Stimulated activated CD8-positive, alpha-beta memory T cell treated with anti-CD3 and anti-CD28 coated beads, Interleukin-15, amount 100 ng/mL, for 1 hour (primary cell): ENCODE data around the gene CRPPA.

Experiments
- DNase-seq: peaks from one replicate; pipeline ENCODE4 v3.0.0-alpha.2; 2020; ENCODE audit warnings: low read depth

CRPPA gene

DNA sequence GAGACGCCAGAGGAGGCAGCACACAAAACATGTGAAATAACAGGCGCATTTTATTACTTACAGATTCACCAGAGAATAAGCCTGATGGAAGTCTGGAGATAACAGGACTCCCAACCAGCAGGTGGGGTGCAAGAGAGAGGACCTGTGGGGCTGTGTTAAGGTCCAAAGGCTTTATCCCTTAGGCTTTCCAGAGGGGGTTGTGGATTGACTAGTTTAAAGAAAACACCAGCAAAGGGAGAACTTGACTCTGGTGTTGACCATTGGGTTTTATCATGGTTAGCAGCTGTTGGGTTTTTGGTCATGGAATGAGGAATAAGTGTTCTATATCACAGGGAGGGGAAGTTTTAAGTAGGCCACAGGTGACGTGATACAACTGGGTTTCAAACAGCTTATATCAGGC lies 1.6 kb upstream of the CRPPA start:
- DNase-seq = no peak

DNA sequence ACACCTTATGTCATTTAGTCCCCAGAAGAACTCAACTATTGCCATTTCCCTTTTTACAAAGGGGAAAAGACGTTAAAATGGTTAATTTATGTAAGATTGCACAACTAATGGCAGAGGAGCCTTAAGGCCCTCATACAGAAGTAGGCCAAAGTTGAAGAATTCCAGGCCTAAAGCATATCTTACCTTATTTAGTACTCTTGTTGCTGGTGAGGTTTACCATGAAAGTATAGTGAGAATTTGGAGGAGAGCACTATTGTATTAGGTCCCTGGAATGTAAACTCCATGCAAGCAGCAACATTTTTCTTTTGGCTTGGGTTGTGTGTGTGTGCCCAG lies 731 bp upstream of the CRPPA start:
- no peak for DNase-seq

DNA sequence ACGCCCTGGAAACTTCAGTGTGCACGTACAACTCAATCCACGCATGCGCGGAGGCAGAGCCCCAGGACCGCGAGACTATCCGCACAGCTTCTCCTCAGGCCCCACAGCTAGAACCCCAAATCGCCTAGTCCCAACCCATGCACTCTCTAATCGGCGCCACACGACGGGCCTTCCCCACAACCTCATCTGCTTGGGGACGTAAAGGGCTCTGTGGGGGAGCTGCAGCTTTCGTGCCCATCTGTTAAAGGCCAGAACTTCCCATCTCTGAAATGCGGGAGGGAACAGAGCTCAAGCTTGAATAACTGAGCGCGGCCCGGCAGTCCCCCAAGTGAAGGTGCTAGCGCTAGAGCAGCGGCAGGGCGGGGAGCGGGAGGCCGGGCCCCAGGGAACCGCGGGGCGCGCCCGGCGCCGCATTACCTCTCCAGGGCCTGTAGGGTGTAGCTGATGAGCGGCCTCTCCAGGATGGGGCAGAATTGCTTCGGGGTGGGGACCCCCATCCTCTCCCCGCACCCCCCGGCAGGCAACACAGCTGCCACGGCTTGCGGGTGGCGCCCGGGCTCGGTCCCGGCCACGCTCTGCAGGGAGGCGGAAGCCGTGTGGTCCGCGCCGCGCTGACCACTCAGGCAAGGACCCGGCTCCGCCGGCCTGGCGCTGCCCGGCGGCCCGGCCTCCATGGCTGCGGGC lies 547 bp downstream of the CRPPA start:
- DNase-seq = peak; percentile 61

DNA sequence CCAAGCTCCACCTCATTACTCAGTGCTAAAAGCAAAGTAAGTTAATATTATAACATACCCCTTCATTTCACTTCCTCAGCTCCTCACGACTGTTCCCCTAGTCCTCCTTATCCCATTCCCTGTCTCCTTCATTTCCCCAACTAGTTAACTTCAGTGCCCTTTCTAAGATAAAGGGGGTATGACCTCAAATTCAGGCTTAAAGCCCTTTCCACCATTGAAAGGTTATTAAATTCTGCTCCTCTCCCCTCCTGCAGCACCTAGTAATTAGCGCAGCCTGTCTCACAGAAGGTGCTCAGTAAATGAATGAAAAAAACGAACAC lies 1.0 kb downstream of the CRPPA start:
- DNase-seq = no peak

DNA sequence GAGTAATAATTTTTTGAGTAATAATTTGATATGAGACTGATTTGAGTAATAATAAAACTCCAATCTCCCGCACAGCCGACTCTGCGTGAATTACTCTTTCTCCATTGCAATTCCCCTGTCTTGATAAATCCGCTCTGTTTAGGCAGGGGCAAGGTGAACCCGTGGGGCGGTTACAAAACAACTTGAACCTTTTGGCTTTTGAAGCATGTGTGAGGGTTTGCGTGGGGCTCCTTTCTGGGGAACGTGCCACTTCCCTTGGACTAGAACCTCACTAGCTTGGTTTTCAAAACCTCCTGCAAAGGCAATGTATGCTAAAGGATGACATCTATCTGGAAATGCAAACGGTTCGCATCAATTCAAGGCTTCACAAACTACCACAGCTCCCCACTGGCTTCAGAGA lies 1.5 kb downstream of the CRPPA start:
- no peak for DNase-seq

DNA sequence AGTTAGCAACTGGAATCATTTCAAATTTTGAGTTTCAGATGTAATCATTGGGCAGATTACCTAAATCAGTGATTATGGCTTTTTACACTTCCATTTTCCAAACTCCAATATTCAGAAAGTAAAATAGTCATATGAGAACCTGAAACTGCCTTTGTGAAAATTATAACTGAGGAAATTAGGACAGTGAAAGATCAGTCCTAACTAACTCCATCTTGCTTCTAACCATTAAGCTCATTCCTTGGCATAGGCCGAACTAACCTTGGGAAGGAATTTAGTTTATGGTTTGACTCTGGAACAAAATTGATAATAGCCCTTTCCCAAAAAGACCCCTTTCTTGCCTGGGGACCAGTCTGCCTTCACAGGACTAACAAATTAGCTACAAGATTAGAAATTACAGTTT lies 2.2 kb downstream of the CRPPA start:
- DNase-seq = no peak

DNA sequence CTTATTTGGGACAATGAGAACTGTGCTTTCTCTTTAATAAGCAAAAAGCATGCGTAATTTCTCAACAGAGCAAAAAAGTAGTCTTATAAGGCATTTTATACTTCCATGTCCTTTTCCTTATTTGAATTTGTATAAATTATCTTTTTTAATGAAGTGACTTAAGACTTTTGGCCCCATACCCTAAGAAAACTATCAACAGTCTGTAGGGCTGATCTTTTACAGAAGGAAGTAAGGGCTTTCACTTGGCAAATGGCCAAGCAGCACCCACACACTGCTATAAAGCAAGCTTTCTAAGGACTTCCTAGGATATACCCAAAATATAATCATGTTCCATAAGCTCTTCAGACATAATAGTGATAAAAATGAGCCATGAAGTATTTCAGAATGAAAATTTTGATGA lies 3.4 kb downstream of the CRPPA start:
- DNase-seq = no peak

DNA sequence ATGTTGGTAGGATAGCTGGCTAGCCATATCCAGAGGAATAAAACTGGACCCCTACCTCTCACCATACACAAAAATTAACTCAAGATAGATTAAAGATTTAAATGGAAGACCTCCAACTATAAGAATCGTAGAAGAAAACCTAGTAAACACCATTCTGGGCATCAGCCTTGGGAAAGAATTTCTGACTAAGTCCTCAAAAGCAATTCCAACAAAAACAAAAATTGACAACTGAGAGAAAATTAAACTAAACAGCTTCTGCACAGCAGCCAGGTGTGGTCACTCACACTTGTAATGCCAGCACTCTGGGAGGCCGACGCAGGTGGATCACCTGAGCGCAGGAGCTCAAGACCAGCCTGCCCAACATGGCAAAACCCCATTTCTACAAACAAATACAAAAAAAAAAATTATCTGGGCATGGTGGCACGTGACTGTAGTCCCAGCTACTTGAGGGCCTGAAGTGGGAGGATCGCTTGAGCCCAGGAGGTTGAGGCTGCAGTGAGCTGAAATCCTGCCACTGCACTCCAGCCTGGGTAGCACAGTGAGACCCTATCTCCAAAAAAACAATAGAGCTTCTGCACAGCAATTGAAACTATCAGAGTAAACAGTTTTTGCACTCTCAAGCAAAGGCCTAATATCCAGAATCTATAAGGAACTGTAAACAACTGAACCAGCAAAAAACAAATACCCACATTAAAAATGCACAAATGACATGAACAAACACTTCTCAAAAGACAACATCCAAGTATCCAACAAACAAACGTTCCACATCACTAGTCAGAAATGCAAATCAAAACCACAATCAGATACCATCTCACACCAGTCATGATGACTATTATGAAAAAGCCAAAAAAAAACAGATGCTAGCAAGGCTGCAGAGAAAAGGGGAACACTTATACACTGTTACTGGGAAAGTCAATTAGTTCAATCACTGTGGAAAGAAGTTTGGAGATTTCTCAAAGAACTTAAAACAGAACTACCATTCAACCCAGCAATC lies 4.8 kb downstream of the CRPPA start:
- DNase-seq = no peak

DNA sequence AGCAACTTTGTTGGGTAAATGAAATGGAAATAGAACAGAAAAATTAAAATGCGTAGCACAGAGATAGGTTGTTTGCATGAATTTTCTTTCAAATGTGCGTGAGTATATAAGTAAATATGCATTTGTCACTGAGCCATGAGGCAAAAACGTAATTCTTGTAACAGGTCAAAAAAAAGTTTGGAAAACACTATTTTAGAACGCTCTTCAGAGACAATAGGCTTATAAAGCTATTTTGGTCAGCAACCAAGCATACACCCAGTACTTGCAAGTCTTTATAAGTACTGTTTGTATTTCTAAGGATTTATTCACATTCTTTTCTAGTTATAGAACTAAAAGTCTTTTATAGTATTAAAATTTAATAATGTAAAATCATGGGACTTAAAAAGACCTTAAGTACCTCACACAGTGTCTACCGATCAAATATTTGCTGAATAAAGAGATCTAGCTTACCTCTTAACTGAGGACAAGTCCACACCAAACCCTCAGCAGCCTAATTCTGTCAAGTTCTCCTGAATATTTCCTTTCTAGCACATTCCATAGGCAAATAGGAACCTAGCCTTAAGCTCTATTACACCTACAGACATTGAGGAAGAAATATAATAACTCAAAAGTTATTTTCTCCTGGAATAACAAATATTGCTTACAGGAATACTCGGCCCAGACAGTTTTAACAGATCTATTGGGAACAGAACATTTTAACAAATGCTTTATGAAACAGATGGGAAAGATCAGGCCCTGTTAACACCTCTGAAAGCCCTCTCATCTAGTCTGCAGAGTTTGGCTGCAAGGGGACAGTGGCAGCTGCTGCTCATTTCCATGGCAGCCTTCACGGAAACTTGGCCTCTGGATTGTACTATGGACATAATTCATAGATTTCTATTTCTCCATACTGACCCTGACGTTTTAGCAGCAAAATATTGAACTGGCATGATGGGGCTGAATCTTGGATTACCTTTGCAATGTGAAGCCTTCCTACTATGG lies 8.8 kb downstream of the CRPPA start:
- DNase-seq = no peak

DNA sequence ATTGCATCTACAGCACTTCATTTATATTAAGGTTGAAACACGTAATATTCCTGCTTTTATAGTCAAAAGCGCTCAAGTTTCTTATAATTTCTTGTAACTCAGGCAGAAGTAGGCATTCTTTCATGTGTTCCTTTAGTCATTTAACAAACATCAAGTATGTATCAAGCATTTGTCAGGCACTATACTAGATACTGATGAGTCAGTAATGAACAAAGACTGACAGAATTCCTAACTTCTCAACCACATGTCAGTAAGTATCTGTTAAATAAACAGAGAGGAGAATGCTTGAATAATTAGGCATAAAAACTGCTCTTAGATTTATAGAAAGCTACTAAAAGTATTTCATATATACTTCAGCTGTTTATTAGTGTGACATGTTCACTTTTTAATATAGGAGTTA lies 9.9 kb downstream of the CRPPA start:
- DNase-seq = no peak

DNA sequence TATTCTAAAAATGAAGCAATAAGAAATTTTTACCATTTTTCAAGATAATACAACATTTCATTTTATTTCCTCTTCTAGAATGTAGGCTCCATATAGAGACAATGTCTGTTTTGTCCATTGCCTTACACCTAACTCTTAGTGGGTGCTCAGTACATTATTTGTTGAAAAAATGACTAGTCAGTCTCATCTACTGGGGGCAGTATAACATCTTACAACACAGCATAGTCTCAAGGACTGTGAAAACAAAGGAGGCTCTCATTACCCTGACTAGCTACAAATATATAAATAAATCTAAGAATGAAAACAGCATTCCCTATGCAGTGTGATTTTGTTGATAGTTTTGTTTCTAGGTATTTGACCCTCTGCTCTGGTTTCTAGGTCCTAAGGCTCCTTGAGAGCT lies 11.6 kb downstream of the CRPPA start:
- DNase-seq = no peak

DNA sequence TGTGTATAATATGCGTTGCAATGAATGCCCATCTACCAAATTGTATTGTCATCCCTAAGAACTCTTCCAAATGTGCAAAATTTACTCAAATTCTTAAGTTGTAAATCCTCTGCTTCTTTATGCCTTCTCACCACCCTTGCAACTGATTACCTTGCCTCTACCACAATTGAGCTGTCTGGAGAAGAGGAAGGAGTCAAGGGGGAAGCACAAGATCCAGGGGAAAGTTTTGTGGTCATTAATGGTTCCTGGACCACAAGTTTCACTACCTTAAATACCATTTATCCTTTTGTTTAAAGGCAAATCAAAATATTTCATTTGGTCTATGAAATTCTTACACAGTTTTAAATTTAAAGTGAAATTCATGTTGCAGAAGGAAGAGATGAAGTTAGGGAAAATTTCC lies 16.7 kb downstream of the CRPPA start:
- no peak for DNase-seq

DNA sequence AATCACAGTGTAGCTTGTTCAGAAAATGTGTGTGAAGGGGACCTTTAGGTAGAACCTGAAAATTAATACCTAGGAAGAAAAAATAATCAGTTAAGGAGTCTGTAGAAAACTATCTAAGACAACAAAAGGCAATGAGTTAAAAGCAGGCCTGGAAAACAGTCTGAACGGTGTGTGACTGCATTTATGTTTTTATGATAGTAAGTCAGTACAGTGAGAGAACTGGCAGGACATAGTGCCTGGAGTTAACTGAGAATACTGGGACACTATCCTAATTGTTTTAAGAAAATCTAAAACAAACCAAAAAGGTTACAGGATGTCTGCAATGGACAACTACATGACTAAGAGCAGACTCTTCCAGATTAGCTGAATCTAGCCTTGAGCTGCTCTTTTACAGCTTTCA lies 17.9 kb downstream of the CRPPA start:
- DNase-seq = no peak

DNA sequence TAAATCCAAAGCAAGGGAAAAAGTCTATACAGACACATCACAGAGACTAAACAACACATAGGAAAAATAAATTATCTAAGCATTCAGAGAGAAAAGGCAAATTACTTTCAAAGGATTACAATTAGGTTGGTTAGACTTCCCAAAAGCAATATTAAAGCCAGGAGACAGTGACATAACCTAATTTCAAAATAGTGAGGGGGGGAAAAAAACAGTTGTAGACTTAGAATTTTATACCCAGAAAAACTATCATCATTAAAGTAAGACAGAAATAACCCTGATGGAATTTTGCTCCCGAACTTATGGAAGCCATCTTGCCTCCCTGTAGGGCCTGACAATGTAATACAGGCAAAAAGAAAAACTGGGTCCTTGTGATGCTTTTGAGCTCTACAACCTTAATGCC lies 18.4 kb downstream of the CRPPA start:
- DNase-seq = no peak

DNA sequence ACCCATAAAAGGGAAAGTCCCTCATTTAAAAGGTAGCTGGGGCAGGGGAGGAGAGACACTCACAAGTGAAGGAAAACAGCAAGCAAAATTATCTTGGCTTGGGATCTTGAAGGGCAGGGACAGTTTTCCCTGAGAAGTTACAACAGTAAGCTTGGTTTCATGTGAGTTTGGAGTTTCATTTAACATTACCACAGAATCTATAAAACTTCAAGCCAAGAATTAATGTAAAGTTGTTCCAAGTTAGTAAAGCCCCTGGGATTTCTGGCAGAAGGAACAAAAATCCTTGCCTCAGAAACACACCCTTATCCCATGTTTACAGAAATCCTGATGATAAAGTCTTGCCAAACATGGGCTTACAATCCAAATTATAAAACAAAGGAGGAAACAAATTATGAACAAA lies 19.2 kb downstream of the CRPPA start:
- no peak for DNase-seq

DNA sequence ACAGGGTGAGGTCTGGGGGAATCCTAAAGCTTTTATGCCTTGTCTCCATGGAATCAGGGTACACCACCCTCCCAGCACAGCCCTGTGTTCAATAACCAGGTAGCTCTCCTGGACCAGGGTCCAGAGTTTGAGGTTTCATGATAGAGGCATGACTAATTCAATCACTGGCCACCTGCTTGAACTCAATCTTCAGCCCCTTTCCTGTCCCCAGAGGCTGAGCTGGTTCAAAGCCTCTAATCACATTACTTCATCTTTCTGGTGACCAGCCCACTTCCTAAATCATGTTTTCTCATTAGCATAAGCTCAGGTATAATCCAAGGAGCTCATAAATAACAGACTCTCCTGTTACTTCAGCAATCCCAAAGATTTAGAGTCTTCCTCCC lies 20.5 kb downstream of the CRPPA start:
- DNase-seq = no peak

DNA sequence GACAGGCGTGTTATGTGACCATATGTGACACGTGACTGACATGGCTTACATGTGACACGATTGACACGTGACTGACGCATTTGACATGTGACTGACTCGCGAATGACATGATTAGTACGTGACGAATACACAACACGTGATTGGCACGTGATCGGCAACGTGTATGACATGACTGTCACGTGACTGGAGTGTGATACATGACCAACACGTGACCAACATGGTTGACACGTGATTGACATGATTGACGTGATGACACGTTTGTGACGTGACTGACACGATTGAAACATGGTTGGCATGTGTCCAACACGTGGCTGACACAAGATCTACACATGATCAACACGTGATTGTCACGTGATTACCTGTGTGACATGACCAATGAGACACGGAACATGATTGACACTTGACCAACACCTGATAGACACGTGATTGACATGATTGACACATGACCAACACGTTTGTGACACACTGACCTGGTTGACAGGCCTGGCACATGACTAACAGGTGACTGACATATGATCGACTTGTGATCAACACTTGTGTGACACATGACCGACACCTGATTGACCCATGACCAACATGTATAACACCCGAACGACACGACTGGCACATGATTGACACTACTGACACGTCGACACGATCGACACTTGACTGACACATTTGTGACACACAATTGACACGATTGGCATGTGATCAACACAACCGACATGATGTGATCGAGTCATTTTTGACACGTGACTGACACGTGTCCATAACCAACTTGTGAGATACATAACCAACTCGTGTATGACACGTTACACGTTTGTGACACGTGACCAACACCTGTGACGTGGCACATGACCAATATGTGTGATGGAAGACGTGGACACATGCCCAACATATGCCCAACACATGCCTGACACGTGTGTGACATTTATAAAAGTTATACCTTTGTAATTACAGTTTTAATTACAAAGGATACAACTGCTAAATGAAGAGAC lies 21.1 kb downstream of the CRPPA start:
- DNase-seq = no peak

DNA sequence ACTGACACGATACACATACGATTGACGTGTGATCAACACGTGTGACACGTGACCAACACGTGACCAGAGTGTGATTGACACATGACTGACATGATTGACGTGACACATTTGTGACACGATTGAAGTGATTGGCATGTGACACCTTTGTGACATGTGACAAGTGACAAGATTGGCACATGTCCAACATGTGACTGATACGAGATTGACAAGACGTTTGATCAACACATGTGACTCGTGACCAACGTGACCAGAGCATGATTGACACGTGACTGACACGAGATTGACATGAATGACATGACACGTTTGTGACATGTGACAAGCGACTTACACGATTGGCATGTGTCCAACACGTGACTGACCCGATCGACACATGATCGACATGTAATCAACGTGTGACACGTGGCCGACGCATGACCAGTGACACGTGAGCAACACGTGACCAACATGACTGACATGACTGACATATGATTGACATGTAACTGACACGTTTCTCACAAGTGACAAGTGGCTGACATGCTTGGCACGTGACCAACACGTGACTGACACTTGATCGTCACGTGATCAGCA lies 22.0 kb downstream of the CRPPA start:
- no peak for DNase-seq

DNA sequence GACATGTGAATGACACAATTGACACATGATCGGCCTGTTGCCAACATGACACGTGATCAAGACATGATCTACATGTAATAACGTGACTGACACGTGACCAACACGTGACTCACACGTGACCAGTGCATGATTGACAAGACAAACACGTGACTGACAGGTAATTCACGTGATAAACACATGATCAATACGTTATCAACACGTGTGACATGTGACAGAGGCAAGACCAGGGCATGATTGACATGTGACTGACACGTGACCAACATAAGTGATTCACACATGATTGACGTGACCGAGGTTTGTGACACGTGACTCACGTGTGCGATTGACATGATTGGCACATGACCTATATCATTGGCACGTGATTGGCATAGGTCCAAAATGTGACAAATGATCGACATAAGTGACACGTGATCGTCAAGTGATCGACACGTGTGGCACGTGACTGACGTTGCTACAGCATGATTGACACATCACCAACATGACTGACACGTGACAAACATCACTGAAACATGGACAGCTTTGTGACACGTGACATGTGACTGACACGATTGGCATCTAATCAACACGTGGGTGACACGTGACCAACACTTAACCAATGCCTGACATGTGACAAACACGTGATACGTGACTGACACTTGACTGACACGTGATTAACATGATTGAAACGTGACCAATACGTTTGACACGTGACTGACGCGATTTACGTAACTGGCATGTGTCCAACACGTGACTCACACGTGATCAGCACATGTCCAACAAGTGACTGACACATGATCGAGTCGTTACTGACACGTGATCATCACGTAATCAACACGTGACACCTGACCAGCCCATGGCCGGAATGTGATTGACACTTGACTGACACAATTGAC lies 23.0 kb downstream of the CRPPA start:
- DNase-seq = no peak

DNA sequence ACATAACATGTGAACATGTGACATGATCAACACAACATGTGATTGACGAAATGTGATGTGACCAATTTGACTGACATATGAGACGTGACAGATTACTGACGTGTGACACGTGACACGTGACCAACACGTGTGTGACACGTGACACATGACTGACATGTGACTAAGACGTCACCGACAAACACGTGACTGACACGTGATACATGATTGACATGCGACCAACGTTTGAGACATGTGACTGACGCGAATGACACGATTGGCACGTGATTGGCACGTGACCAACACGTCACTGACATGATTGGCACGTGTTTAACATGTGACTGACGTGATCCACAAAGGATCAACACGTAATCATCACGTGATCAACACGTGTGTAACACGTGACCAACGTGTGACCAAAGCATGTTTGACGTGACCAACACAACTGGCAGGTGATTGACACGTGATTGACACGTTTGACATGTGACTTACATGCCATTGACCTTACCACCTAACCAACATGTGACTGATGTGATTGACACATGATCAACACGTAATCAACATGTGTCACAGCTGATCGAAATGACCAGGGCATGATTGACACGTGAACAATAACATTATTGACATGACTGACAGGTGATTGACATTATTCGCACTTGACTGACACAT lies 23.7 kb downstream of the CRPPA start:
- no peak for DNase-seq
